PC-9 (cell line): ENCODE measurements around the gene ACSL3. TPM values are rescaled to one million over a fixed set of nuclear protein-coding genes. Genes with fewer than 3 reads are reported as not detected.

Source experiments
- BruUV-seq: library from RNA; stranded (reverse); fragments of 400-500 nt; replicated peaks from 2 replicates; lab custom pipeline; 2021; lab: Mats Ljungman, UMichigan
- CTCF ChIA-PET: fragments of 300-600 bp; sonication (Branson Sonifier 250); formaldehyde crosslinking; loops from one replicate; lab custom pipeline; 2022; ENCODE audit warnings: antibody characterized with exemption; lab: Charles Lee
- POLR2A ChIA-PET: fragments of 300-600 bp; sonication (Branson Sonifier 250); formaldehyde crosslinking; loops from one replicate; lab custom pipeline; 2022; ENCODE audit warnings: antibody characterized with exemption; ENCODE audit not compliant: unreplicated experiment; lab: Charles Lee
- DNase-seq, 2 experiments: peaks; one replicate each; pipeline versions ENCODE4 v3.0.0 to v3.0.0-alpha.2; 2015 to 2022; ENCODE audit warnings: mixed read lengths in 1 of 2
- H2AFZ ChIP-seq: fragments of 200-600 bp; sonication (generic); 2 replicates; pipeline ENCODE4 v1.8.1; 2017; ENCODE audit warnings: antibody characterized with exemption
- H3F3A ChIP-seq: fragments of 200-600 bp; sonication (generic); 2 replicates; pipeline ENCODE4 v1.8.1; 2017; ENCODE audit warnings: antibody characterized with exemption, mild to moderate bottlenecking, low read depth; ENCODE audit not compliant: insufficient read depth
- H3K27ac ChIP-seq: fragments of 200-600 bp; sonication (generic); 2 replicates; pipeline ENCODE4 v1.6.1; 2016; ENCODE audit warnings: mixed run types
- H3K27me3 ChIP-seq: fragments of 200-600 bp; sonication (generic); 2 replicates; pipeline ENCODE4 v1.6.1; 2016; ENCODE audit warnings: low read depth, mixed run types; ENCODE audit not compliant: insufficient read depth
- H3K36me3 ChIP-seq: fragments of 200-600 bp; sonication (generic); 2 replicates; pipeline ENCODE4 v1.6.1; 2016; ENCODE audit warnings: low read depth, mixed run types
- H3K4me1 ChIP-seq: fragments of 200-600 bp; sonication (generic); replicated peaks from 2 replicates; pipeline ENCODE4 v1.6.1; 2016; ENCODE audit warnings: mixed run types; ENCODE audit not compliant: insufficient read depth
- H3K4me2 ChIP-seq: fragments of 200-600 bp; sonication (generic); 2 replicates; pipeline ENCODE4 v1.6.1; 2017; ENCODE audit warnings: mixed run types
- H3K4me3 ChIP-seq: fragments of 200-600 bp; sonication (generic); 2 replicates; pipeline ENCODE4 v1.6.1; 2016; ENCODE audit warnings: mixed run types
- H3K79me2 ChIP-seq: fragments of 200-600 bp; sonication (generic); 2 replicates; pipeline ENCODE4 v1.6.1; 2017; ENCODE audit warnings: low read depth, mixed run types
- H3K9me2 ChIP-seq: fragments of 200-600 bp; sonication (generic); 2 replicates; pipeline ENCODE4 v1.8.1; 2017; ENCODE audit warnings: mild to moderate bottlenecking; ENCODE audit not compliant: insufficient read depth
- H3K9me3 ChIP-seq: fragments of 200-600 bp; sonication (generic); 2 replicates; pipeline ENCODE4 v1.8.1; 2016; ENCODE audit warnings: low read depth; ENCODE audit not compliant: insufficient read depth
- H4K20me1 ChIP-seq: fragments of 200-600 bp; sonication (generic); 2 replicates; pipeline ENCODE4 v1.8.1; 2017; ENCODE audit not compliant: insufficient read depth
- EZH2 ChIP-seq: fragments of 200-600 bp; sonication (generic); IDR thresholded peaks from 2 replicates; pipeline ENCODE4 v1.8.0; 2017; ENCODE audit warnings: antibody characterized with exemption, low read depth
- intact Hi-C: fragments of 100-400 bp; cut with micrococcal nuclease; formaldehyde crosslinking; loops from one replicate; pipeline ENCODE4 v1.10.0; 2022; ENCODE audit not compliant: unreplicated experiment
- total RNA-seq: library from RNA; stranded (reverse); gene quantifications from 2 replicates; pipeline ENCODE4 v1.2.3, GENCODE V29; 2021
- TF ChIP-seq, protein P1 (sequence below): fragments of 200-600 bp; sonication (generic); conservative IDR thresholded peaks from 2 replicates; pipeline ENCODE4 v1.6.1; 2017; ENCODE audit warnings: mixed run types, antibody characterized with exemption, mild to moderate bottlenecking, moderate library complexity

ACSL3 gene
- total RNA-seq, 1 experiment from 2014 or later: 446 TPM

GRCh38 chr2:222977121-222977520 lies 116.3 kb downstream of the ACSL3 start:
- Histone ChIP-seq H3K4me2 (peak overlapping the region; percentile 4), H3K4me1 (peaks cover 43% of the 10 kb centered on the region), H3K36me3 (no peaks in the 10 kb centered on the region), H3K9me2 (no peaks in the 10 kb centered on the region), H3K27ac (no peak overlapping the region), H3K27me3 (no peaks in the 10 kb centered on the region), H3K9me3 (no peaks in the 10 kb centered on the region), H4K20me1 (no peaks in the 10 kb centered on the region), H2AFZ (no peak overlapping the region), H3F3A (no peaks in the 10 kb centered on the region), H3K79me2 (no peaks in the 10 kb centered on the region), H3K4me3 (no peak overlapping the region)
- BruUV-seq: no TSS peak
- DNase-seq: no peak
- ChIA-PET POLR2A (interaction anchor here (0.7 kb wide), 2 partner anchors 556 to 572 kb away, joined by 4 to 8 read pairs; no protein-coding TSS in a partner anchor), CTCF (interaction anchor here (0.5 to 0.8 kb wide), 2 partner anchors 821 to 989 kb away, joined by 4 to 5 read pairs; no protein-coding TSS in a partner anchor)
- TF ChIP-seq, protein P1, sequence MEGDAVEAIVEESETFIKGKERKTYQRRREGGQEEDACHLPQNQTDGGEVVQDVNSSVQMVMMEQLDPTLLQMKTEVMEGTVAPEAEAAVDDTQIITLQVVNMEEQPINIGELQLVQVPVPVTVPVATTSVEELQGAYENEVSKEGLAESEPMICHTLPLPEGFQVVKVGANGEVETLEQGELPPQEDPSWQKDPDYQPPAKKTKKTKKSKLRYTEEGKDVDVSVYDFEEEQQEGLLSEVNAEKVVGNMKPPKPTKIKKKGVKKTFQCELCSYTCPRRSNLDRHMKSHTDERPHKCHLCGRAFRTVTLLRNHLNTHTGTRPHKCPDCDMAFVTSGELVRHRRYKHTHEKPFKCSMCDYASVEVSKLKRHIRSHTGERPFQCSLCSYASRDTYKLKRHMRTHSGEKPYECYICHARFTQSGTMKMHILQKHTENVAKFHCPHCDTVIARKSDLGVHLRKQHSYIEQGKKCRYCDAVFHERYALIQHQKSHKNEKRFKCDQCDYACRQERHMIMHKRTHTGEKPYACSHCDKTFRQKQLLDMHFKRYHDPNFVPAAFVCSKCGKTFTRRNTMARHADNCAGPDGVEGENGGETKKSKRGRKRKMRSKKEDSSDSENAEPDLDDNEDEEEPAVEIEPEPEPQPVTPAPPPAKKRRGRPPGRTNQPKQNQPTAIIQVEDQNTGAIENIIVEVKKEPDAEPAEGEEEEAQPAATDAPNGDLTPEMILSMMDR: no peak
- TF ChIP-seq EZH2: no peak
- intact Hi-C loops: loop anchor here (10.0 kb wide), 3 partner anchors 478 to 1378 kb away; no protein-coding TSS in a partner anchor

GRCh38 chr2:222978850-222979249 lies 118.0 kb downstream of the ACSL3 start:
- H3K9me2 ChIP-seq: no peaks in the 10 kb centered on the region
- no TSS peak for BruUV-seq
- H3K4me3 ChIP-seq: no peak overlapping the region
- no peaks in the 10 kb centered on the region; the same call in 1 of the 2 replicates for H3K9me3 ChIP-seq
- no peak overlapping the region for H3K27ac ChIP-seq
- TF ChIP-seq EZH2: no peak
- TF ChIP-seq, protein P1: no peak
- intact Hi-C loops: loop anchor here (10.0 kb wide), 3 partner anchors 476 to 1376 kb away; no protein-coding TSS in a partner anchor
- H3K4me1 ChIP-seq: peaks cover 34% of the 10 kb centered on the region
- no peak overlapping the region for H2AFZ ChIP-seq
- no peak overlapping the region for H3K4me2 ChIP-seq
- CTCF ChIA-PET: interaction anchor here (0.5 to 0.7 kb wide), 2 partner anchors 469 to 781 kb away, joined by 3 to 4 read pairs; no protein-coding TSS in a partner anchor
- no peaks in the 10 kb centered on the region for H3K79me2 ChIP-seq
- H4K20me1 ChIP-seq: no peaks in the 10 kb centered on the region
- H3K27me3 ChIP-seq: no peaks in the 10 kb centered on the region
- POLR2A ChIA-PET: interaction anchor here (0.6 to 0.7 kb wide), 2 partner anchors 61 to 818 kb away, joined by 6 to 8 read pairs; no protein-coding TSS in a partner anchor
- no peaks in the 10 kb centered on the region for H3K36me3 ChIP-seq
- no peaks in the 10 kb centered on the region for H3F3A ChIP-seq
- DNase-seq: no peak

DNA sequence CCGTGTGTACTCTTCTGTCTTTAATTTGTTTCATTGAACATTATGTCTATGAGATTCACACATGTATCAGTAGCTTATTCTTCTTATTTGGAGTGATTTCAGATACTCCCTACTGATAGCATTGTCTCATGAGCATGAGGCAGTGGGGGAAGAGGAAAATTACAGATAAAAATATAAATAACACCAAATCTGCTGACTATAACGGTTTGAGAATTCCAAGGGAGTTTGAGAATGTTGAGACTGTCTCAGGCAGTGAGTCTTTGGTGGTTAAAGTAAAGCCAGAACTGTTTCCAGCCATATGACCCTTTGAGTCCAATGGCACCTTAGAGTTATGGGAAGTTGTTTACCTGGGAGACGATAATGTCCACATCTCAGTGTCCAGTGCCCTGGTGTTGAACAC lies 118.6 kb downstream of the ACSL3 start:
- Histone ChIP-seq H3F3A (no peaks in the 10 kb centered on the region), H3K9me2 (no peaks in the 10 kb centered on the region), H4K20me1 (no peaks in the 10 kb centered on the region), H3K36me3 (no peaks in the 10 kb centered on the region), H3K27ac (no peak overlapping the region), H3K79me2 (no peaks in the 10 kb centered on the region), H3K9me3 (no peaks in the 10 kb centered on the region; the same call in none of the 2 replicates), H3K4me1 (peaks cover 34% of the 10 kb centered on the region), H3K27me3 (no peaks in the 10 kb centered on the region), H3K4me2 (no peak overlapping the region), H3K4me3 (no peak overlapping the region), H2AFZ (no peak overlapping the region)
- intact Hi-C loops: loop anchor here (10.0 kb wide), 3 partner anchors 475 to 1375 kb away; no protein-coding TSS in a partner anchor
- BruUV-seq: no TSS peak
- no peak for DNase-seq
- ChIA-PET POLR2A (interaction anchor here (0.6 to 0.7 kb wide), 2 partner anchors 61 to 818 kb away, joined by 6 to 8 read pairs; no protein-coding TSS in a partner anchor), CTCF (interaction anchor here (0.5 to 0.7 kb wide), 2 partner anchors 380 to 780 kb away, joined by 3 to 4 read pairs; no protein-coding TSS in a partner anchor)
- TF ChIP-seq, protein P1: no peak
- TF ChIP-seq EZH2: no peak
